Tibial artery (tissue), 4 donors: ENCODE results near the gene KCNA3.

Experiments
- DNase-seq, 2 donors: peaks; one replicate each; pipeline ENCODE4 v3.0.0-alpha.2; 2019
- H3K27ac ChIP-seq, 2 donors: fragments of 200-600 bp; sonication (generic) in 1 of 2; 1 replicate in 1 of 2; 2 replicates in 1 of 2; pipeline ENCODE4 v1.5.1; 2018 to 2019; ENCODE audit warnings: mild to moderate bottlenecking in 1 of 2
- H3K27me3 ChIP-seq, 2 donors: fragments of 200-600 bp; sonication (generic) in 1 of 2; one replicate each; pipeline versions ENCODE4 v1.5.1 to v1.6.0; 2016 to 2019
- H3K36me3 ChIP-seq, 3 donors: fragments of 200-600 bp; sonication (generic) in 2 of 3; one replicate each; pipeline ENCODE4 v1.5.1; 2016 to 2019; ENCODE audit warnings: mild to moderate bottlenecking in 2 of 3
- H3K4me1 ChIP-seq, 4 donors: fragments of 200-600 bp; sonication (generic) in 2 of 4; 1 replicate in 3 of 4; 2 replicates in 1 of 4; pipeline ENCODE4 v1.5.1; 2016 to 2019
- H3K4me3 ChIP-seq, 2 donors: fragments of 200-600 bp; sonication (generic) in 1 of 2; 1 replicate in 1 of 2; 2 replicates in 1 of 2; pipeline ENCODE4 v1.5.1; 2018 to 2019; ENCODE audit warnings: mild to moderate bottlenecking in 2 of 2
- H3K9me3 ChIP-seq, 3 donors: fragments of 200-600 bp; sonication (generic) in 1 of 3; one replicate each; pipeline ENCODE4 v1.5.1; 2016 to 2019
- CTCF ChIP-seq, 2 experiments: fragments of 200-600 bp in 1 of 2; fragments of 450-650 bp in 1 of 2; IDR thresholded peaks; one replicate each; pipeline ENCODE4 v1.5.1; 2017 to 2019; ENCODE audit warnings: antibody characterized with exemption in 2 of 2, mild to moderate bottlenecking in 1 of 2, moderate library complexity in 1 of 2
- intact Hi-C: fragments of 100-400 bp; cut with DNase I; formaldehyde crosslinking; loops from one replicate; pipeline ENCODE4 v1.15.0; 2023; ENCODE audit warnings: low total_unique reads

Gene KCNA3

DNA sequence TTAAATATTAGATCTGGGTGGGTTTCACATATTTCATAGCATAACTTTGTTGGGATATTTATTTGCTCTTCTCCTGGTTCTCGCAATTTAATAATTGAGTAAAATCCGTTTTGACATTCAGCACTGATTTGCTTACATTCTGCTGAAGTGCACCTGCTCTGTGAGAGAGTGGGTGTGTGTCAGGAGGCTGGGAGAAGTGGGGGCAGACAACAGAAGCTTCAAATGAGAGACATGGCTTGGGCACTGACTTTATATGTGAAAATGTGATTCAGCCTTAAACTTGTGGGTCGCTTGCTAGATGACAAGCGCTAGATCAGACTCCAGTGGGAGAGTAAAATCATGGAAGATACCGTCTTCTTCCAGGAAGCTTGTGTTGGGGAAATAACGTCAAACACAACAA lies 36.2 kb downstream of the KCNA3 start:
- no peak for TF ChIP-seq CTCF (IDR thresholded peaks at IDR 0.05)
- H3K9me3 ChIP-seq, result no peaks in the 10 kb centered on the region
- H3K4me3 ChIP-seq, result no peak overlapping the region
- DNase-seq, result no peak
- no peaks in the 10 kb centered on the region for H3K36me3 ChIP-seq
- peaks cover 0 to 21% (median 15%) of the 10 kb centered on the region in 4 donors for H3K4me1 ChIP-seq
- H3K27me3 ChIP-seq, result no peaks in the 10 kb centered on the region
- intact Hi-C loops, result no loop called here
- no peak overlapping the region for H3K27ac ChIP-seq

DNA sequence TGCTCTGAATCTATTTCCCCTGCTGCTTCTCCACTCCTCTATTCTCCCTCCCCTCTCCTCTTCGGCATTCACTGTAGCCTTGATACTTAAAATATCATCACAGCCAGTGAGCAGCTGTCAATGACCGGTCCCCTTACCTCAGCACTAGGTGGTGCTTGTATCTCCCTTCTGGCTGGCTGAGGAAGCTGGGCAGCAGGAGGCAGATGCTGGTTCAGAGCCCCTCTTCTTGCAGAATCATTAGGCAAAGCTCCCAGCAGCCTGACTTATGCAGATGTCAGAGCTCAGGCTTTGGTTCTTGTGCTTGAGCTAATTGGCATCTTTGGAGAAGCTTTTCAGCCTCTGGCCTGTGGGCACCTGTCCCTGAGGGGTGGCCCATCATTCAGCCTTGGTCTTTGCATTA lies 36.7 kb downstream of the KCNA3 start:
- TF ChIP-seq CTCF (IDR thresholded peaks at IDR 0.05), result no peak
- Histone ChIP-seq H3K36me3 (no peaks in the 10 kb centered on the region), H3K27me3 (no peaks in the 10 kb centered on the region), H3K4me3 (no peak overlapping the region), H3K27ac (no peak overlapping the region), H3K4me1 (peaks cover 0 to 22% (median 15%) of the 10 kb centered on the region in 4 donors), H3K9me3 (no peaks in the 10 kb centered on the region)
- DNase-seq, result no peak
- intact Hi-C loops, result no loop called here

- H3K27ac ChIP-seq, result no peak overlapping the region
- intact Hi-C loops, result no loop called here
These were observed 37.3 kb downstream of the KCNA3 start for GRCh38 chr1:110637475-110637874.

GRCh38 chr1:110636149-110636935 lies 38.4 kb downstream of the KCNA3 start:
- Histone ChIP-seq H3K27ac (no peak overlapping the region), H3K4me1 (peaks cover 0 to 22% (median 15%) of the 10 kb centered on the region in 4 donors), H3K4me3 (no peak overlapping the region), H3K36me3 (no peaks in the 10 kb centered on the region), H3K9me3 (no peaks in the 10 kb centered on the region), H3K27me3 (no peaks in the 10 kb centered on the region)
- intact Hi-C loops, result no loop called here
- TF ChIP-seq CTCF (IDR thresholded peaks at IDR 0.05), result no peak
- DNase-seq, result no peak

More at GRCh38 chr1:110637475-110637874, 37.3 kb downstream of the KCNA3 start:
- H3K4me1 ChIP-seq, result peaks cover 0 to 22% (median 15%) of the 10 kb centered on the region in 4 donors
- no peaks in the 10 kb centered on the region for H3K27me3 ChIP-seq
- H3K4me3 ChIP-seq, result no peak overlapping the region
- H3K36me3 ChIP-seq, result no peaks in the 10 kb centered on the region
- no peak for DNase-seq
- no peak for TF ChIP-seq CTCF (IDR thresholded peaks at IDR 0.05)
- no peaks in the 10 kb centered on the region for H3K9me3 ChIP-seq

DNA sequence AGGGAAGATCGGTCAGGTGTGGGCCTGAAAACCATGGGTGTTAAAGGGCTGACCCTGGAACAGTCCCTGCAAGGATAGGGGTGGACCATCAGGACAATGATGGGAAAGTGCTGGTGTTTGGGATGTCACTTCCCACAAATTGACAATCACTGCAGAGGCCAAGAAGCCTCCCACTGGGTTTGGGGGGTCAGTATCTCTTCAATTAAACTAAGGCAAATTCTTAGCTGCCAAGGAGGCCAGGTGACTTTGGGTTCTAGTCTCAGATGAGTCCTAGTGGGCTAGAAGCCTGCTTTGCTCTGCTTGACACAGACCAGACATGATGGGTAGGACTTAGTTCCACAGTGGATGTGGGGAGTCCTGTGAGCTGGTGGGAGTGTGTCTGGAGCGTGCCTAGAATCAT lies 39.3 kb downstream of the KCNA3 start:
- intact Hi-C loops, result no loop called here
- Histone ChIP-seq H3K4me3 (no peak overlapping the region), H3K27me3 (no peaks in the 10 kb centered on the region), H3K36me3 (no peaks in the 10 kb centered on the region), H3K4me1 (peaks cover 0 to 22% (median 15%) of the 10 kb centered on the region in 4 donors), H3K27ac (no peak overlapping the region), H3K9me3 (no peaks in the 10 kb centered on the region)
- no peak for DNase-seq
- TF ChIP-seq CTCF (IDR thresholded peaks at IDR 0.05), result no peak
